Stomach (tissue), 9 donors: ENCODE measurements around the gene ZNF66. TPM values are rescaled to one million over a fixed set of nuclear protein-coding genes. Genes with fewer than 3 reads are reported as not detected.
"Not testable (repeated sequence)": the region's sequence is repeated elsewhere in the genome, so short reads cannot be mapped to it uniquely, and the experiment has no call there.

ENCODE experiments used
- DNase-seq, 2 donors: peaks; one replicate each; pipeline versions ENCODE4 v3.0.0 to v3.0.0-alpha.2; 2013 to 2019
- H3K27ac ChIP-seq, 5 donors: fragments of 200-600 bp in 4 of 5; sonication (generic) in 4 of 5; one replicate each; pipeline ENCODE4 v1.5.1; 2013 to 2019; ENCODE audit warnings: mild to moderate bottlenecking in 1 of 5, moderate library complexity in 1 of 5
- H3K27me3 ChIP-seq, 3 donors: fragments of 200-600 bp; sonication (generic); one replicate each; pipeline ENCODE4 v1.5.1; 2017 to 2019; ENCODE audit warnings: mixed run types in 1 of 3
- H3K36me3 ChIP-seq, 4 donors: fragments of 200-600 bp; sonication (generic); 1 replicate in 3 of 4; 2 replicates in 1 of 4; pipeline ENCODE4 v1.5.1; 2016 to 2019
- H3K4me1 ChIP-seq, 4 donors: fragments of 200-600 bp; sonication (generic); one replicate each; pipeline ENCODE4 v1.5.1; 2016 to 2019
- H3K4me3 ChIP-seq, 4 donors: fragments of 200-600 bp; sonication (generic) in 3 of 4; one replicate each; pipeline ENCODE4 v1.5.1; 2016 to 2019; ENCODE audit warnings: mild to moderate bottlenecking in 1 of 4
- H3K9me3 ChIP-seq, 4 donors: fragments of 200-600 bp; sonication (generic); one replicate each; pipeline ENCODE4 v1.5.1; 2016 to 2019
- EP300 ChIP-seq: sonication (generic); formaldehyde crosslinking; IDR thresholded peaks from one replicate; pipeline ENCODE4 v1.6.1; 2017; ENCODE audit warnings: antibody characterized with exemption
- POLR2A ChIP-seq, 4 donors: fragments of 450-650 bp; IDR thresholded peaks; one replicate each; pipeline ENCODE4 v1.6.1; 2016; ENCODE audit warnings: antibody characterized with exemption in 4 of 4, control low read depth in 2 of 4, mild to moderate bottlenecking in 1 of 4, moderate library complexity in 1 of 4
- POLR2AphosphoS5 ChIP-seq, 3 donors: sonication (generic); formaldehyde crosslinking; IDR thresholded peaks; one replicate each; pipeline ENCODE4 v1.6.1; 2016; ENCODE audit warnings: antibody characterized with exemption in 3 of 3
- WGBS, 5 donors: extraction: QIAGEN DNeasy Blood & Tissue Kit in 3 of 5; methylation state at CpG; one replicate each; pipeline versions ENCODE4 v1.1.5 to v1.1.7; 2013 to 2018; 5-methylcytosine and 5-hydroxymethylcytosine counted together
- intact Hi-C: fragments of 100-400 bp; cut with DNase I; formaldehyde crosslinking; loops from one replicate; pipeline ENCODE4 v1.15.1; 2023; ENCODE audit warnings: low total_unique reads
- polyA plus RNA-seq, 3 donors: library from polyadenylated mRNA; stranded (reverse); fragments of 200-250 nt; gene quantifications; one replicate each; pipeline ENCODE4 v1.2.3, GENCODE V29; 2013
- total RNA-seq, 5 donors: library from RNA; depleted of rRNA; stranded (reverse); fragments of >200 nt; gene quantifications; one replicate each; pipeline versions ENCODE4 v1.1.0 to v1.2.3, GENCODE V29; 2014 to 2016
- TF ChIP-seq, protein P1 (sequence below), 7 experiments: fragments of 450-650 bp in 4 of 7; fragments of 200-600 bp in 3 of 7; sonication (generic) in 3 of 7; IDR thresholded peaks; one replicate each; pipeline ENCODE4 v1.5.1; 2016 to 2019; ENCODE audit warnings: antibody characterized with exemption in 7 of 7, control low read depth in 2 of 7, mild to moderate bottlenecking in 1 of 7
- donor health status: healthy with polysubstance abuse.
- donor health status: Bipolar disorder and iron deficiency.
- donor health status: healthy.

ZNF66 gene
- total and polyA plus RNA-seq, 8 donors: 0.53 to 47.8 (median 1.6) TPM

DNA sequence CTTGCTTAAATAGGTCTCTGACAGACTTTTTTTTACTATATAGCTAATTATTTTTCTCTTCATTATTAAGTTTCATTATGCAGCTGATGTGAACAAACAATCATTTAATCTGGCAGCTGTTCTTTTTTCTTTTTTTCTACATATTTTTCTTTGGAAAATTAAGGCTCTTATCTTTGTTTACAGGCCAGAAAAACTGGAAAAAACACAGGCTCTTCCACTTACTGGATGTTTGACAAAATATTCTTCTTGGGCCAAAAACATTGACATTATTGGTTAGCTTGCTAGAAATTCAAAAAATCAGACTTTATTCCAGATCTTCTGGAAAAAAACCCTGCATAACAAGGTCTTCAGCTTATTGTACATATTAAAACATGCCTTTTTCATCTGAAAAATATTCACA is 15.7 kb downstream of the ZNF66 start:
- Histone ChIP-seq H3K27ac (no peak overlapping the region), H3K27me3 (no peaks in the 10 kb centered on the region), H3K4me3 (no peak overlapping the region), H3K9me3 (peaks cover 0 to 71% (median 35%) of the 10 kb centered on the region in 4 donors), H3K36me3 (peaks cover 13 to 54% (median 34%) of the 10 kb centered on the region in 4 donors), H3K4me1 (no peaks in the 10 kb centered on the region)
- TF ChIP-seq POLR2AphosphoS5 (IDR thresholded peaks at IDR 0.05): no peak
- TF ChIP-seq, protein P1, sequence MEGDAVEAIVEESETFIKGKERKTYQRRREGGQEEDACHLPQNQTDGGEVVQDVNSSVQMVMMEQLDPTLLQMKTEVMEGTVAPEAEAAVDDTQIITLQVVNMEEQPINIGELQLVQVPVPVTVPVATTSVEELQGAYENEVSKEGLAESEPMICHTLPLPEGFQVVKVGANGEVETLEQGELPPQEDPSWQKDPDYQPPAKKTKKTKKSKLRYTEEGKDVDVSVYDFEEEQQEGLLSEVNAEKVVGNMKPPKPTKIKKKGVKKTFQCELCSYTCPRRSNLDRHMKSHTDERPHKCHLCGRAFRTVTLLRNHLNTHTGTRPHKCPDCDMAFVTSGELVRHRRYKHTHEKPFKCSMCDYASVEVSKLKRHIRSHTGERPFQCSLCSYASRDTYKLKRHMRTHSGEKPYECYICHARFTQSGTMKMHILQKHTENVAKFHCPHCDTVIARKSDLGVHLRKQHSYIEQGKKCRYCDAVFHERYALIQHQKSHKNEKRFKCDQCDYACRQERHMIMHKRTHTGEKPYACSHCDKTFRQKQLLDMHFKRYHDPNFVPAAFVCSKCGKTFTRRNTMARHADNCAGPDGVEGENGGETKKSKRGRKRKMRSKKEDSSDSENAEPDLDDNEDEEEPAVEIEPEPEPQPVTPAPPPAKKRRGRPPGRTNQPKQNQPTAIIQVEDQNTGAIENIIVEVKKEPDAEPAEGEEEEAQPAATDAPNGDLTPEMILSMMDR (IDR thresholded peaks at IDR 0.05): no peak
- TF ChIP-seq EP300: no peak
- no peak for TF ChIP-seq POLR2A (IDR thresholded peaks at IDR 0.05)
- no peak for DNase-seq
- intact Hi-C loops: no loop called here

DNA sequence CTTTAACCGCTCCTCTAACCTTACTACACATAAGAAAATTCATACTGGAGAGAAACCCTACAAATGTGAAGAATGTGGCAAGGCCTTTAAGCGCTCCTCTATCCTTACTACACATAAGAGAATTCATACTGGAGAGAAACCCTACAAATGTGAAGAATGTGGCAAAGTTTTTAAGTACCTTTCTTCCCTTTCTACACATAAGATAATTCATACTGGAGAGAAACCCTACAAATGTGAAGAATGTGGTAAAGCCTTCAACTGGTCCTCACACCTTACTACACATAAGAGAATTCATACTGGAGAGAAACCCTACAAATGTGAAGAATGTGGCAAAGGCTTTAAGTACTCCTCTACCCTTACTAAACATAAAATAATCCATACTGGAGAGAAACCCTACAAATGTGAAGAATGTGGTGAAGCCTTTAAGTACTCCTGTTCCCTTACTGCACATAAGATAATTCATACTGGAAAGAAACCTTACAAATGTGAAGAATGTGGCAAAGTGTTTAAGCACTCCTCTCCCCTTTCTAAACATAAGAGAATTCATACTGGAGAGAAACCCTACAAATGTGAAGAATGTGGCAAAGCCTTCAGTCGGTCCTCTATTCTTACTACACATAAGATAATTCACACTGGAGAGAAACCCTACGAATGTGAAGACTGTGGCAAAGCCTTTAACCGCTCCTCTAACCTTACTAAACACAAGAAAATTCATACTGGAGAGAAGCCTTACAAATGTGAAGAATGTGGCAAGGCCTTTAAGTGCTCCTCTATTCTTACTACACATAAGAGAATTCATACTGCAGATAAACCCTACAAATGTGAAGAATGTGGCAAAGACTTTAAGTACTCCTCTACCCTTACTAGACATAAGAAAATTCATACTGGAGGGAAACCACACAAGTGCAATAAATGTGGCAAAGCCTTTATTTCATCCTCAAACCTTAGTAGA is 30.5 kb downstream of the ZNF66 start:
- peaks cover 48 to 98% (median 76%) of the 10 kb centered on the region in 4 donors for H3K9me3 ChIP-seq
- intact Hi-C loops, H3K4me1 ChIP-seq, DNase-seq, H3K4me3 ChIP-seq, H3K27me3 ChIP-seq, H3K27ac ChIP-seq: not testable (repeated sequence)
- whole genome bisulfite sequencing, 5 donors: 91 to 98% (median 95%) methylated on average over 5 of the region's 5 CpGs
- H3K36me3 ChIP-seq: peaks cover 0 to 53% (median 35%) of the 10 kb centered on the region in 4 donors

DNA sequence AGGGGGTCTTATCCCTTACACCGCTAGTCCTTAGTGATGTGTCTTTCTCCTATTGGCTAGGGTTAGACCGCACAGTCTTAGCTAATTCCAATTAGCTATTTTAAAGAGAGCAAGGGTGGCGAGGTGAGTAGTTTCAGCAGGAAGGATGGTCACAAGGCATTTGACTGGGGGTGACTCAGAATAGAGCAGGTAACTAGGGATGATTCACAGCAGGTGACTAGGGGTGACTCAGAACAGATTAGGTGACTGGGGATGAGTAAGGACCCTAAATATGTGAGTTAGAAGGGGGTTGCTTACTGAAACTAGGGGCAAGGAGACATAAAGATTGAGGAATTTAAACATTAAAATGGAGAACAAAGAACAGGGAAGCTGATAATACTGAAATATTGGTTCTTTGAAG is 64.3 kb downstream of the ZNF66 start:
- H3K4me3 ChIP-seq: no peak overlapping the region
- TF ChIP-seq EP300 (no peak), POLR2A (IDR thresholded peaks at IDR 0.05) (no peak)
- intact Hi-C loops: no loop called here
- H3K27me3 ChIP-seq: no peaks in the 10 kb centered on the region
- H3K36me3 ChIP-seq: no peaks in the 10 kb centered on the region
- no peaks in the 10 kb centered on the region for H3K4me1 ChIP-seq
- H3K27ac ChIP-seq: no peak overlapping the region
- DNase-seq: no peak
- H3K9me3 ChIP-seq: peaks cover 0 to 84% (median 66%) of the 10 kb centered on the region in 4 donors
- whole genome bisulfite sequencing, 5 donors: 93 to 98% (median 97%) methylated on average over 3 of the region's 3 CpGs

Other genes with a start within 250 kb of the ZNF66 start
- 10 to 100 TPM; 15.2 to 87.8 (median 32.5) TPM for gene ZNF737, start 210.5 kb upstream of the ZNF66 start, total RNA-seq
- 1 to 10 TPM; 2.4 to 6.3 (median 3.5) TPM for gene ZNF737, start 210.5 kb upstream of the ZNF66 start, polyA plus RNA-seq
- 10 to 100 TPM in 3 of 5 donors, 1 to 10 TPM in 2; 1.2 to 51.4 (median 14.2) TPM for gene ZNF626, start 114.7 kb upstream of the ZNF66 start, total RNA-seq
- gene ZNF626, start 114.7 kb upstream of the ZNF66 start, polyA plus RNA-seq: 1 to 10 TPM; 4.1 to 6.3 (median 4.5) TPM
- 10 to 100 TPM in 3 of 5 donors, 1 to 10 TPM in 2; 4.1 to 25.9 (median 15.8) TPM for gene ZNF85, start 146.9 kb downstream of the ZNF66 start, total RNA-seq
- gene ZNF85, start 146.9 kb downstream of the ZNF66 start, polyA plus RNA-seq: 1 to 10 TPM; 6.5 to 8.3 (median 7.3) TPM
- gene ZNF430, start 244.4 kb downstream of the ZNF66 start, total RNA-seq: 10 to 100 TPM in 2 of 5 donors, 1 to 10 TPM in 3; 3.1 to 68.0 (median 4.7) TPM
- gene ZNF430, start 244.4 kb downstream of the ZNF66 start, polyA plus RNA-seq: 1 to 10 TPM; 1.8 to 4.1 (median 2.1) TPM